ENCODE measurements around the gene ITGB8. TPM values are rescaled to one million over a fixed set of nuclear protein-coding genes. Genes with fewer than 3 reads are reported as not detected.

ITGB8 gene
- total RNA-seq, 1 donor from 2014 or later = 1.5 TPM

GRCh38 chr7:20394284-20394683, 63.6 kb downstream of the ITGB8 start:
- no peaks in the 10 kb centered on the region for H3K27me3 ChIP-seq (ENCODE audit: low read depth)
- intact Hi-C loops (cut with micrococcal nuclease) = no loop called here
- no peak for TF ChIP-seq CTCF (IDR thresholded peaks at IDR 0.05; ENCODE audit: borderline replicate concordance)
- no peak for DNase-seq
- no peaks in the 10 kb centered on the region for H3K36me3 ChIP-seq
- H3K9me3 ChIP-seq (replicated peaks) = no peaks in the 10 kb centered on the region
- no peak overlapping the region for H3K4me3 ChIP-seq
- H3K27ac ChIP-seq (replicated peaks) = no peak overlapping the region
- H3K4me1 ChIP-seq = no peaks in the 10 kb centered on the region

- DNase-seq = no peak
- Histone ChIP-seq H3K27me3 (ENCODE audit: low read depth) (no peaks in the 10 kb centered on the region), H3K4me1 (no peaks in the 10 kb centered on the region), H3K27ac (replicated peaks) (no peak overlapping the region), H3K36me3 (no peaks in the 10 kb centered on the region), H3K4me3 (no peak overlapping the region), H3K9me3 (replicated peaks) (no peaks in the 10 kb centered on the region)
- no peak for TF ChIP-seq CTCF (IDR thresholded peaks at IDR 0.05; ENCODE audit: borderline replicate concordance)
- intact Hi-C loops (cut with micrococcal nuclease) = no loop called here
These were observed 64.4 kb downstream of the ITGB8 start for GRCh38 chr7:20395104-20395503.

GRCh38 chr7:20395511-20395910, 64.8 kb downstream of the ITGB8 start:
- H3K27ac ChIP-seq (replicated peaks) = no peak overlapping the region
- no peak overlapping the region for H3K4me3 ChIP-seq
- no peaks in the 10 kb centered on the region for H3K9me3 ChIP-seq (replicated peaks)
- no peaks in the 10 kb centered on the region for H3K27me3 ChIP-seq (ENCODE audit: low read depth)
- no peaks in the 10 kb centered on the region for H3K36me3 ChIP-seq
- TF ChIP-seq CTCF (IDR thresholded peaks at IDR 0.05; ENCODE audit: borderline replicate concordance) = no peak
- intact Hi-C loops (cut with micrococcal nuclease) = no loop called here
- H3K4me1 ChIP-seq = no peaks in the 10 kb centered on the region
- DNase-seq = no peak

GRCh38 chr7:20399521-20399920, 68.8 kb downstream of the ITGB8 start:
- H3K4me1 ChIP-seq = peaks cover 13% of the 10 kb centered on the region
- H3K27ac ChIP-seq (replicated peaks) = no peak overlapping the region
- TF ChIP-seq CTCF (IDR thresholded peaks at IDR 0.05; ENCODE audit: borderline replicate concordance) = no peak
- H3K36me3 ChIP-seq = no peaks in the 10 kb centered on the region
- H3K4me3 ChIP-seq = no peak overlapping the region
- no peaks in the 10 kb centered on the region for H3K27me3 ChIP-seq (ENCODE audit: low read depth)
- H3K9me3 ChIP-seq (replicated peaks) = no peaks in the 10 kb centered on the region
- intact Hi-C loops (cut with micrococcal nuclease) = no loop called here
- no peak for DNase-seq

- H3K36me3 ChIP-seq = no peaks in the 10 kb centered on the region
- H3K27ac ChIP-seq (replicated peaks) = no peak overlapping the region
- H3K9me3 ChIP-seq (replicated peaks) = no peaks in the 10 kb centered on the region
- H3K27me3 ChIP-seq (ENCODE audit: low read depth) = no peaks in the 10 kb centered on the region
- H3K4me3 ChIP-seq = no peak overlapping the region
- no peak for TF ChIP-seq CTCF (IDR thresholded peaks at IDR 0.05; ENCODE audit: borderline replicate concordance)
- no peak for DNase-seq
- intact Hi-C loops (cut with micrococcal nuclease) = no loop called here
- H3K4me1 ChIP-seq = peaks cover 20% of the 10 kb centered on the region
These were observed 71.4 kb downstream of the ITGB8 start for GRCh38 chr7:20401861-20402746.
